Measurements from ENCODE around the gene AQR. TPM values are rescaled to one million over a fixed set of nuclear protein-coding genes. Genes with fewer than 3 reads are reported as not detected.

AQR gene
- total RNA-seq: 20.2 and 29.8 TPM in 2 replicates

GRCh38 chr15:34969340-34970097 lies at the start of gene AQR:
Gene AQR, minus strand, starts transcription at chr15:34969742. Its CDS starts 129 bp downstream, at chr15:34969613.

GRCh38 chr15:34988027-34988902 lies 18.7 kb upstream of the AQR start, which contains the start of gene ZNF770:
Gene ZNF770, minus strand, starts transcription at chr15:34988287. Its CDS starts 4,853 bp downstream, at chr15:34983434.

Other genes starting within 250 kb of the AQR start
- gene GJD2, start 214.7 kb downstream of the AQR start, total RNA-seq: not detected in 2 replicates
- gene ACTC1, start 174.2 kb downstream of the AQR start, total RNA-seq: not detected in 2 replicates
- 30.7 and 32.9 TPM in 2 replicates for gene ZNF770, start 18.5 kb upstream of the AQR start, total RNA-seq
- gene NANOGP8, start 115.6 kb upstream of the AQR start, total RNA-seq: 0.15 and 0.33 TPM in 2 replicates